NCI-H2196 (cell line): ENCODE measurements around the gene GTF3C1.

Experiments
- DNase-seq: peaks from one replicate; lab custom pipeline; 2025; ENCODE audit not compliant: unreplicated experiment; lab: John Stamatoyannopoulos, UW

Gene GTF3C1

GRCh38 chr16:27485811-27486210 is 63.9 kb downstream of the GTF3C1 start:
- no peak for DNase-seq

GRCh38 chr16:27485126-27485525 is 64.6 kb downstream of the GTF3C1 start:
- no peak for DNase-seq

- no peak for DNase-seq
These were observed 66.1 kb downstream of the GTF3C1 start for GRCh38 chr16:27483624-27484023.

GRCh38 chr16:27483088-27483437 is 66.7 kb downstream of the GTF3C1 start:
- no peak for DNase-seq

GRCh38 chr16:27482397-27483087 is 67.2 kb downstream of the GTF3C1 start:
- no peak for DNase-seq

GRCh38 chr16:27481282-27481934 is 68.3 kb downstream of the GTF3C1 start:
- no peak for DNase-seq

GRCh38 chr16:27480761-27481160 is 69.0 kb downstream of the GTF3C1 start:
- DNase-seq, result no peak

- DNase-seq, result no peak
These were observed 73.5 kb downstream of the GTF3C1 start for GRCh38 chr16:27476240-27476639.

GRCh38 chr16:27475561-27475960 is 74.2 kb downstream of the GTF3C1 start:
- no peak for DNase-seq

GRCh38 chr16:27474921-27475320 is 74.8 kb downstream of the GTF3C1 start:
- DNase-seq, result no peak

GRCh38 chr16:27474041-27474440 is 75.7 kb downstream of the GTF3C1 start:
- no peak for DNase-seq

- DNase-seq, result no peak
These were observed 76.4 kb downstream of the GTF3C1 start for GRCh38 chr16:27473101-27473900.

GRCh38 chr16:27472091-27473020 is 77.4 kb downstream of the GTF3C1 start:
- DNase-seq, result no peak

- no peak for DNase-seq
These were observed 78.1 kb downstream of the GTF3C1 start for GRCh38 chr16:27471661-27472060.

- DNase-seq, result no peak
These were observed 78.9 kb downstream of the GTF3C1 start for GRCh38 chr16:27470567-27471431.

GRCh38 chr16:27468941-27469531 is 80.7 kb downstream of the GTF3C1 start:
- no peak for DNase-seq

- DNase-seq, result no peak
These were observed 84.2 kb downstream of the GTF3C1 start for GRCh38 chr16:27465483-27465879.

- DNase-seq, result no peak
These were observed 84.9 kb downstream of the GTF3C1 start for GRCh38 chr16:27464626-27465482.
